ENCODE measurements around the gene RUNDC3A.

DNA sequence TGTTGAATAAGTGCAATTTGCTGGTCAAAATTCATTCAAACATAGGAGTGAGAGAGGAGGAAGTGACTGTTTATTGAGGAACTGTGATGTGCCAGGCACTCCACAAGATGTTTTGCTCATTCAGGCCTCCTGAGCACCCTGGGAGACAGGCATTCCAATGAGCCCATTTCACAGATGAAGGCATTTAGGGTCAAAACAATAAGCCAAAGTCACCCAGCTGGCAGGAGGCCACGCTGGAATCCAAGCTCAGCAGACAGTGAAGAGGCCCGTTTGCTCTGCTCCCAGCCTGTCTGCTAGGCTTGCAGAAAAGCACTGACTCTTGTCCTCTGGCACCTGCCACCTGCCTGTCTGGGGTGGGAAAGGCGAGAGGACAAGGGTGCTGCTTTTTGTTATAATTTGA lies 26.3 kb downstream of the RUNDC3A start:
- TF ChIP-seq MXI1 (IDR thresholded peaks at IDR 0.05; ENCODE audit: borderline replicate concordance, low read depth, low read length) (no peak), MAFF (IDR thresholded peaks at IDR 0.05; ENCODE audit: low read depth, low read length) (no peak), PRMT3 (CRISPR knock-in tag; IDR thresholded peaks at IDR 0.05; ENCODE audit: borderline replicate concordance, low read depth) (no peak), ZNF776 (CRISPR knock-in tag; IDR thresholded peaks at IDR 0.05) (no peak)
